GM23338 (cell line): Measurements from ENCODE around the gene JAZF1.

ENCODE experiments used
- CREB1 ChIP-seq: fragments of 250-450 bp; sonication (Bioruptor Pico); IDR thresholded peaks from 2 replicates; pipeline ENCODE4 v1.5.0; 2020; ENCODE audit warnings: low read depth, mild to moderate bottlenecking, moderate library complexity
- CTCF ChIP-seq, 2 experiments: fragments of 200-600 bp in 1 of 2; sonication (generic) in 1 of 2; conservative IDR thresholded peaks; 2 replicates each; pipeline versions ENCODE4 v1.5.1 to v1.6.1; 2016 to 2017; ENCODE audit warnings: antibody characterized with exemption in 2 of 2, low read depth in 2 of 2, mild to moderate bottlenecking in 2 of 2, moderate library complexity in 1 of 2
- EZH2 ChIP-seq: fragments of 200-600 bp; sonication (generic); IDR thresholded peaks from one replicate; pipeline ENCODE4 v1.8.0; 2017; ENCODE audit warnings: antibody characterized with exemption, mild to moderate bottlenecking, low read depth; ENCODE audit not compliant: unreplicated experiment
- EZH2phosphoT487 ChIP-seq: fragments of 200-600 bp; sonication (generic); IDR thresholded peaks from one replicate; pipeline ENCODE4 v1.8.1; 2018; ENCODE audit warnings: antibody characterized with exemption; ENCODE audit not compliant: unreplicated experiment
- JUNB ChIP-seq: IDR thresholded peaks from one replicate; pipeline ENCODE4 v1.6.1; 2016; ENCODE audit warnings: antibody characterized with exemption; ENCODE audit not compliant: unreplicated experiment
- POLR2AphosphoS5 ChIP-seq: IDR thresholded peaks from 2 replicates; pipeline ENCODE4 v1.6.1; 2016; ENCODE audit warnings: antibody characterized with exemption, low read depth
- REST ChIP-seq: IDR thresholded peaks from one replicate; pipeline ENCODE4 v1.6.1; 2018; ENCODE audit warnings: antibody characterized with exemption; ENCODE audit not compliant: unreplicated experiment
- ZNF114 ChIP-seq: fragments of 250-450 bp; sonication (Bioruptor Pico); IDR thresholded peaks from 2 replicates; pipeline ENCODE4 v1.5.0; 2020; ENCODE audit warnings: mild to moderate bottlenecking, moderate library complexity

DNA sequence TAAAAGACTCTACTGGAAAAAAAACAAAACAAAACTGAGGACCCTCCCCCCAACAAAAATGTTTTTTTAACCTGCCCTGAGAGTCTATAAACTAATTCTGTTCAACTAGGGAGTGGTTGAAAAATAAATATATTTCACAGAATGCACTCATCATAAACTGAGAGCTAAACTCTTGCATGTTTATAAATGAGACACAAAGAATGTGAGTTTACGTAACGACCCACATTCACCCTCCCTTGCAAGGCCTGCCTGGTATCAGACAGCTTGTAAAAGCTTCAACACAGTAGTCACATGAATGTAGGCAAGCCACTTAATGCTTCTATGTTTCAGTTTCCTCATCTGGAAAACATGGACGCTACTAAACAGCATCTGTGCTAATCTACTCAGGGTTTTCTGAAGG is 50.3 kb downstream of the JAZF1 start:
- TF ChIP-seq CTCF (conservative IDR thresholded peaks at IDR 0.05; ENCODE audit: low read depth in 2 of 2), result no peak
- TF ChIP-seq REST, result no peak
- no peak for TF ChIP-seq CREB1 (CRISPR knock-in tag)
- TF ChIP-seq EZH2, result no peak
- no peak for TF ChIP-seq POLR2AphosphoS5
- no peak for TF ChIP-seq EZH2phosphoT487
- no peak for TF ChIP-seq JUNB
- TF ChIP-seq ZNF114 (CRISPR knock-in tag), result no peak
